HG03025 (cell line): Measurements from ENCODE around the gene CLDN19.

Source experiments
- ATAC-seq: cut with Tn5 transposase; IDR thresholded peaks from one replicate; pipeline ENCODE4 v1.9.1; 2021; ENCODE audit warnings: mild to moderate bottlenecking, moderate library complexity; ENCODE audit not compliant: unreplicated experiment, low FRiP score

CLDN19 gene, protein sequence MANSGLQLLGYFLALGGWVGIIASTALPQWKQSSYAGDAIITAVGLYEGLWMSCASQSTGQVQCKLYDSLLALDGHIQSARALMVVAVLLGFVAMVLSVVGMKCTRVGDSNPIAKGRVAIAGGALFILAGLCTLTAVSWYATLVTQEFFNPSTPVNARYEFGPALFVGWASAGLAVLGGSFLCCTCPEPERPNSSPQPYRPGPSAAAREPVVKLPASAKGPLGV

DNA sequence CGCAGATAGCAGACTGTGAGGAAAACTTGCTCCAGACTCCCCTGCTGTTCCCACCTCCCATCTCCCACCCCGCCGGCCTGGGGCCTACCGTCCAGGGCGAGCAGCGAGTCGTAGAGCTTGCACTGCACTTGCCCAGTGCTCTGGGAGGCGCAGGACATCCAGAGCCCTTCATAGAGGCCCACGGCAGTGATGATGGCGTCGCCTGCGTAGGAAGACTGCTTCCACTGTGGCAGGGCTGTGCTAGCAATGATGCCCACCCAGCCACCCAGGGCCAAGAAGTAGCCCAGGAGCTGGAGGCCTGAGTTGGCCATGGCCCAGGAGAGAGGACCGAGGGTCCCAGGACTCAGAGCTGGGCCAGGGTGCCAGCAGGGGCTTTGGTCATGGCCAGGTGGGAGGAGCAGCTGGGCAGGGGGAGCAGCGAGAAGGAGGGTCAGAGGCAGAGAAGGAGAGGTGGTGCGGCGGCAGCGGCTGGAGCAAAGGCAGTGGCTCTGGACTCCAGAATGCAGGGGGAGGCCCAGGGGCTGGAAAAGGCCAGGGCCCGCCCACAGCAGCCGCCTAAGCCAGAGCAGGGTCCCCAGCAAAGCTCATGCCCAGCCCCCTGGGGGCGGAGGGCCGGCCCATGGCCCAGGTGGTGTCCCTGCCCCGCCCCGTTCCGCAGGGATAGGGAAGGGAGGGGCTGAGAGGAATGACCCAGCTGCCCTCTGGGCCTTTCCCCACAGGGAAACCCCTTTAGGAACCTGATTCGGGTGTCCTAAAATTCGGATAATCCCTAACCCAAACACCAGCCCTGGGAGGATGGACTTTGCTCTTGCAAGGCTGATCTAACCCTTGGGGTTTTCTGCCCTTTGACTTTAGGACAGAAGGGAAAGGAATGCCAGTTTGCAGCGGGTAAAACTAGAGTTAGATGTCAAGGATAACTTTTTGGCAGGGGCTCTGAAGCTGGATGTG is at the start of gene CLDN19:
Gene CLDN19 (minus strand): TSS at position 484 of the 948 bp plus-strand sequence. CDS start 173 bp downstream, at position 311.
- ATAC-seq = no peak

DNA sequence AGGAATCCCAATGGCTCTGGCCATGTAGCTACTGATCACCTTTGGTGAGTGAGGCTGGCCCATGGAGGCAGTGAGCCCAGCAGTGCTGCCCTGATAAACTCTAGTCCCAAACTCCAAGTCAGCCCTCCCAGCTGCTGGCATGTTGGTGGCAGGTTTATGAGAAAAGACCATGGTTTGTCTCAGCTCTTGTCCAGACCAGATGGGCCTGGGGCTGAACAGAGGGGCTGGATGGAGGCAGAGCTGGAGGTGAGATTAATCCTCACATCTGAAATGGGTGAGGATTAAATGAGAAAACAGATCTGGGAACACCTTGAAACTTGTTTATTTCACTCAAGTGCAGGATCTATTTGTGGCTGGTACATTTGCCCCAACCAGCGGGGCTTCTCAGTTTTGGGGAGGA is 48.0 kb upstream of the CLDN19 start:
- ATAC-seq = no peak

DNA sequence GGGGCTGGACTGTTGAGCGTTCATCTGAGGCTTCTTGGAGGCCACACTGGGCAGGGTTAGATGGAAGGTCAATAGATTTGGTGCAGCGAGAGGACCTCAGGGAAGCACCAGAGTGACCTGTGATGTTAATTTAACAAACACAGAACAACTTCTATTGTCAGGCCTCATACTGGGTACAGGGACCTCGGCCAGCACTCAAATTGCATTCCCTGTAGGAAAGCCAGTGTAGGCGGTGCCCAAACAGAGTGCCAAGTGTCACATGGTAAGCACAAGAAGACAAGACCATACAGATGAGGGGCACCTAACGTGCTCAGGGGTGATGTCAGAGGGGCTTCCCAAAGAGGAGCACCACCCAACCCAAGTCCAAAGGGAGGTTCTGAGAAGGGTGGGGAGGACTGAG is 46.1 kb upstream of the CLDN19 start:
- no peak for ATAC-seq

DNA sequence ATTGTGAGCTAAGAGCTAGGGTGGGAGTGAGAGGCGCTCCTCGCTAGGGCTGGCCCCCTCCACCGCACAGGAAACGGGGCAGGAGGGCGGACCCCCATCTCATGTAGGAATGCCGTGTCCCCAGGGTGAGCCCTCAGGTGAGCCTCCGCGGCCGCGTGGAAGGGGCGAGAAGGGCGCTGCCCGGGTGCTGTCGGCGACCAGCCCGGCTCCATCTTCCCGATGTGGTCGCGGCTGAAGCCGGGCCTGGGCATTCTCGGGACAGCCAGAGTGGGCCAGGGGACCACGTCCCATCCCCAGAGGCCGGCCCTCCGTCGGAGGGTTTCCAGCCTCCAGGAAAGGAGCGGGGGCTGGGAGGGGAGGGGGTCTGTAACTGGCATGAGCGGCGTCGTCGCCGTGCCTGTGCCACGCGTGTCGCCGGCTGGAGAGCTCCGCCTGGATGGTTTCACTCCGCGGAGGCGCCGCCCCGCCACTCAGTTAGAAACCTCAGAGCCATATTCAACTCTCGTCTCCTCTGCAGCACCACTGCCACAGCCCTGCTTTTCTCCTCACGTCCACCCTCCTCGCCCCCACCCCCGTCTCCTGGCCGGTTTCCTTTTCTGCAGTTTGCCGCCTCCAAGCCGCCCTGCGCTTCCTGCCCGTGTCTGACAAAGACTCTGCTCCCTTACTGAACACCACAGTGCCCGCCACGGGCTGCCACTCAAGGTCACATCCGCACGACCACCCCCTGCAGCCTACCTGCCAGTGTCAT is 45.1 kb upstream of the CLDN19 start, which contains the start of gene TMEM269:
Gene TMEM269 (plus strand): TSS at position 46 of the 748 bp plus-strand sequence. CDS start 4,903 bp downstream, outside the sequence.
- no peak for ATAC-seq

DNA sequence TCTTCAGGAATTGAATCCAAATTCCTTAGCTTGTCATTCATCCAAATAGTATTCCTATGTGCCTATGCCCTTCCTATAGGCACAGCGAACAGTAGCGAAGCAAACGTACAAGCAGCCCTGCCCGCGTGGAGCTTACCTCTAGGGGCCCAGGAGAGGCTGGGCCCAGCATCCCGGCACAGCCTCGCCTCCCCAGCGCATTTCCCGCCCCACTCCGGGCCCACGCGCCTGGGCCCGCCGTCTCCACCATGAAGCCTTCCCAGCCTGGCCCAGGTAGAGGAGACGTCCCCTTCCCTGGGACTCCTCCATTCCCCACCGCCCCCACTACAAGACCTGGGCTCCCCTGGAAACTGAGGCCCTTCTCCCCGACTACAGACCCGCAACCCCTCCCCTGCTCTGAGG is 44.5 kb upstream of the CLDN19 start:
- no peak for ATAC-seq

DNA sequence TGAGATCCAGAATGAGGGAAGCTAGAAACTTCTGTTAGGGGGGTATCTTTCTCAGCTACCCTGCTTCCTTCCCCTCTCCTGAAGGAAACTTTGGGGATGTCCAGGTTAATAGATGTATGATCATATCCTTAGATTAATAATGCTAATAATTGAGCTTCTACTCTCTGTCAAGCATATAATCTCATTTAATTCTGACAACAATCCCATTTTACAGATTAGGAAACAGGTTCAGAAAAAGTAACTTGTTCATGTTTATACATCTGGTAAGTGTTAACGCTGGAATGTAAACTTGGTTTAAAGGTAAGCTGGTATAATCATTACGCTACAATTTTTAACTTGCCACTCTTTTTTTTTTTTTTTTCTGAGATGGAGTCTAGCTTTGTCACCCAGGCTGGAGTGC is 43.1 kb upstream of the CLDN19 start:
- ATAC-seq = no peak

DNA sequence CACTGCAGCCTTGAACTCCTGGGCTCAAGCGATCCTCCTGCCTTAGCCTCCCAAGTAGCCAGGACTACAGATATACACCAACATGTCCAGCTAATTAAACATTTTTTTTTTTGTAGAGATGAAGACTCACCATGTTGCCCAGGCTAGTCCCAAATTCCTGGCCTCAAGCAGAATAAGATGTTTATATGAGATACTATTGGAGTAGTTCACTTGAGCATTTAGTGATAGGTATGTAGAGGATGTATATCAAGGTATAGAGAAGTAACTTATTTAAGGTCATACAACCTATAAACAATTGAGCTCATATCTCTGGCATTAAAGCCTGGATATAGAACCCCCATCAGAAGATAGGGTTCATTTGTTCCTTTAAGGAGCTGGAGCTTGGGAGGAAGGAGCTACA is 40.1 kb upstream of the CLDN19 start:
- no peak for ATAC-seq

DNA sequence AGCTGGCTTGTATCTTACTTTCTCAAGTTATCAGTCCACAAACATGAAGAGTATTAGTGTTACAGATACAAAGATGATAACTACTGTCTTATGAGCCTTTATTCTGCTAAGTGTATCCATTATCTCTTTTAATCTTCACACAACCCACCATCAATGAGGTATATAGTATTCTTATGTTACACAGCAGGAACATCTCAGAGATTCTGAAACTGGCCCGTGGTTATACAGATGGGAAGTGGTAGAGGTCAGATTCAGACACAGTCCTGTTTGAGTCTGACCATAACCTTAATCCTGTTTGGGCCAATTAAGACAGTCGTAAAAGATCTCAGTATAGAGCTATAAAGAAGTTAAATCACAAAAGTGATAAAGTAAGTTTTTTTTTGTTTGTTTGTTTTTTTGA is 39.7 kb upstream of the CLDN19 start:
- ATAC-seq = no peak

DNA sequence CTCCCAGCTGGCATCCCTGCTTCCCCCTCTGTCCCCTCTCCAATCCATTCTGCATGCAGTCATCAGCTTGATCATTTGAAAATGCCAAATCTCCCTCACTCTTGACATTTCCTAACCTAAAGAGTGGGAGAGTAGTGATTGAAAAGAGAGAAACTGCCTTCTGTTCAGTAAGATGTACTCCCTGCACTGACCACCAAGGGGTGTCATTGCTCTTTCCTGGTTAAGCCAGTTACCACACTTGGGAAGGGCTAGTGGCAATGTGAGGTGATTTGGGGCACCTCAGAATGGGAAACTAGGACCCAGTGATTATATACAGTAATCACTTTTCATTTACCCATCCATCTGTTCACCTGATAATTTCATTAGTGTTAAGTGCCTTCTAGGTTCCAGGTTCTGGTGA is 37.8 kb upstream of the CLDN19 start:
- no peak for ATAC-seq

DNA sequence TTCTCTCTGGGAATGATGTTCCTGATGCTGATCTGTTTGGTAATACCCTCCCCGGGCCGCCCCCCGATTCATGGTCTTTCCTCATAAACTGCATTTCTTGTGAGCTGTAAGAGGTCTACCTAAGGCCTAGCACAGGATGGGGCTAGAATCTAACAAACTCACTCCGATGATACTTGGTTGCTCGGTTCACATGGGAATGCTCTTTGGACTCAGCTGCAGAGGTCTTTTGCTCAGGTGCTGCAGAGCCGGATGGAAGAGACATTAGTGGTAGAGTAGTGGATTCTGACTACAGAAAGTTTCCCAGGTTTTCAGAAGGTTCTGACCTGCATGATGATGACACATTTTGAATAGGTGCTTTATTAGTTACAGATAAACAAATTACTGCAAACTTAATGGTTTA is 36.5 kb upstream of the CLDN19 start:
- ATAC-seq = no peak

DNA sequence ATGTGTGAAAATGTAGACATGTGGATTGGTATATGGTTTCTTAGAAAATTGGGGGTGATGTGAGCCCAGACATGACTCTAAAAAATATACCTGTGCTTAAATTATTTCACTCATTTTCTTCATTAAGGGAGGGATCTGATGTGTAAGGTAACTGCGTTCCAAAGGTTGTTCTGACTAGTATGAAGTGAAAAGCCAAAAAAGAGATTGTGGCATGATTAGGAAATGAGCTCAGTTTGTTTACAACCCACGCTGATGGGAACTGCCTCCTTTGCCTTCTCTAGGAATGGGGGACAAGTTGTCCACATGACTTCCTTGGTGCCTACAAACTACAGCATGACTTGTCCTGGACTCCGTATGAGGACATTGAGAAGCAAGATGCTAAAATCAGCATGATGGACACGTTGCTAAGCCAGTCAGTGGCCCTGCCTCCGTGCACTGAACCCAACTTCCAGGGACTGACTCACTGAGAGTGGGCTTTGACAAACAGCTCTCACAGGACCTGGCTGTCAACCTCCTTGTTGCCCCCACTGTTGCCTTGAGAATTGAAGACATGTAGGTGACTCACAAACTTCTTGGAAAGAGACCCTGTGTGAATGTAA is 35.0 kb upstream of the CLDN19 start:
- ATAC-seq = no peak

DNA sequence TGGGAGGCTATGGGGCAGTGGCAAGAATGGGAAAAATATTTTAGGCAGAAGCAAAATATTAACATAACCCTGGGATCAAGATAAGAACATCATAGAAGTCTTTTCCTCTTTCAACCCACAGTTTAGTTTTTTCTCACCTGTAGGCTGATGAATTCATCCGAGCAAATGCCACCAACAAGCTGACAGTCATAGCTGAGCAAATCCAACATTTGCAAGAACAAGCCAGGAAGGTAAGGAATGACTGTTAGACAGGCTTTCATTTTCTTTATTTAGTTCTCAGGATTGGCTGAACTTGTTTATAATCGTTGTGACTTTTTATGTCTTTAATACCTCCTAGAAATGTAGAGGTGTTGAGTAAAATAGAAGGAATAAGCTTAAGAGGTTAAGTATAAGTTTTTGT is 33.4 kb upstream of the CLDN19 start:
- no peak for ATAC-seq

DNA sequence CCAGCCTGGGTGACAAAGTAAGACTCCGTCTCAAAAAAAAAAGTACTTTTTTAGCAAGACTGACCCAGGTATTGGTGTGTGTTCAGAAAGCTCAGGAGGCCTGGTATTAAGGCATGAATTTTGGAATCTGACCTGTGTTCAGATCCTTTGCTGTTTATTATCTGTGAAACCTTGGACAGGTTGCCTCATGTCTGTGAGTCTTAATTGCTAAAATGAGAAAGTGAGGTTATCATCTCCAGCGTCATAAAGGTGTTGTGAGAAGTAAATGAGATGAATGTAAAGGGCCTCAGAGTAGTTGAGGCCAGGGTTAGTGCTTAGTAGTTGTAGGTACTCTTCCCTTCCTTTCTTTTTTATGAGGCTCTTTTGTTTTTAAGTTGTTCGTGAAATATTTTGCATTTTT is 29.8 kb upstream of the CLDN19 start:
- ATAC-seq = no peak

DNA sequence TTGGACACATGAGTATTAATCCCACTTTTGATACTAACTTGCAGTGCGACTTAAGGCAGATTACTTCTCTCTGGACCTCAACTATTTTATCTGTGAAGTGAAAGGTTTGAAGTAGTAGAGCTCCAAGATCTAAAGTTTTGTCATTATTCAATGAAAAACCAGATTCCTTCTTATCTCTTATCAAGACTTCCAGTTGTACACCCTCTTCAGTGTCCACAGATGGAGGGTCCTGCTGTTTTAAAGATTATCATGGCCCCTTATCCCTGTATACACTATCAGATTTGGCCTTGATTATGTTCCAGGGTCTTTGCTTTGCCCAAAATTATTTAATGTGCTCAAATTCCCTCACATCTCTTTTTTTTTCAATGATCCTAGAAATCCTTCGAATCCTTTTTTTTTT is 28.1 kb upstream of the CLDN19 start:
- ATAC-seq = no peak

DNA sequence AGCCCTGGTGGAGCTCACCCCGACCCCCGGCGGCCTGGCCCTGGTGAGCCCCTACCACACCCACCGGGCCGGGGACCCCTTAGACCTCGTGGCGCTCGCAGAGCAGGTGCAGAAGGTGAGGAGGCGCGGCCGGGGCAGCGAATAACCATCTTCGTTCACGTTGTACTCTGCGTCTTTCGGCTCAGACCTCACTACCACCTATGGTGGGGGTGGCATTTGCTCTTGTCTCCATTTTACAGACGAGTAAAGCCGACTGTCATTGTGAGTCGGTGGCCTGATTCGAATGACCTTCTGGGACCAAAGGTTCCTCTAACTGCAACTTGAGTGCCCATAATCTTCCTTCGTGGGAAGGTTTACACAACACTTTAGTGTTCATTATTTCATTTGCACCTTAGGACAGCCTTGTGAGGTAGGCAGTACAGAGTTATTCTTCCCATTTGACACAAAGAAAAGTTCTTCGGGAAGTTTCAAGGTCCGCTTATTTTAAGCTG is 27.5 kb upstream of the CLDN19 start:
- peak; percentile 29 for ATAC-seq

DNA sequence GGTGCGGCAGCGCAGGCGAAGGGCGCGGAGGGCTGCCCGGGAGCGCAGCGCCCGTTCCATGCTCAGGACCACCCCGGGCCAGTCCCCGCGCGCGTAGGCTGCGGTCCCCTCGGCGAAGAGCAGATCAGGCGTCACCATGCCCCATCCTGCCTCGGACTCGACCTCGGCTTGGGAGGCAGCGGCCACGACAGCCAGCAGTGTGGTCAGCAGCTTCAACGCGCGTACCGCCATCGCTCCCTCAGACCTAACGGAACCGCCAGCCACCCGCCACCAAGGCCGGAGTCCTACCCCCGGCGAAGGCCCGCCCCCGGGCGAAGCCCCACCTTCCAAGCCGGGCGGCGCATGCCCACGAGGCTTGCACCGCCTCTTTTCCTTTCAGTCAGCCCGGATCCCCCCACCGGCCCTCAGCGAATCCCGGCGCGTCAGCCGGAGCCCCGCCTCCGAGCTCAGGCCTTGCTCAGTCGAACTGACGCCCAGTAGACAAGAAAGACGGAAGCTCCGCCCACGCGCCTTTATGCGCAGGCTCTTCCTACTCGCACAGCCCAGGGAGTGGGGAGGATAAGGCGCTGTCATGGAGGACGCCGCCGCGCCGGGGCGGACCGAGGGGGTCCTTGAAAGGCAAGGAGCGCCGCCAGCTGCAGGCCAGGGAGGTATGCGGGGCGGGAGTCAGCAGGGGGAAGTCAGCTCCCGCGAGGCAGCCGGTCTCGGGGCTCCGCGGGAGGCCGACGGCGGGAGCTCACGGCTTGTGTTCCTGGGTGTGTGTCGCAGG is 26.9 kb upstream of the CLDN19 start, which contains the start of the genes C1orf50 and P3H1:
Gene C1orf50 (plus strand): TSS at position 509 of the 769 bp plus-strand sequence. CDS start 63 bp downstream, at position 572.
Gene P3H1 (minus strand): TSS at position 288 of the 769 bp plus-strand sequence. CDS start 57 bp downstream, at position 231.
- peak; percentile 88 for ATAC-seq

DNA sequence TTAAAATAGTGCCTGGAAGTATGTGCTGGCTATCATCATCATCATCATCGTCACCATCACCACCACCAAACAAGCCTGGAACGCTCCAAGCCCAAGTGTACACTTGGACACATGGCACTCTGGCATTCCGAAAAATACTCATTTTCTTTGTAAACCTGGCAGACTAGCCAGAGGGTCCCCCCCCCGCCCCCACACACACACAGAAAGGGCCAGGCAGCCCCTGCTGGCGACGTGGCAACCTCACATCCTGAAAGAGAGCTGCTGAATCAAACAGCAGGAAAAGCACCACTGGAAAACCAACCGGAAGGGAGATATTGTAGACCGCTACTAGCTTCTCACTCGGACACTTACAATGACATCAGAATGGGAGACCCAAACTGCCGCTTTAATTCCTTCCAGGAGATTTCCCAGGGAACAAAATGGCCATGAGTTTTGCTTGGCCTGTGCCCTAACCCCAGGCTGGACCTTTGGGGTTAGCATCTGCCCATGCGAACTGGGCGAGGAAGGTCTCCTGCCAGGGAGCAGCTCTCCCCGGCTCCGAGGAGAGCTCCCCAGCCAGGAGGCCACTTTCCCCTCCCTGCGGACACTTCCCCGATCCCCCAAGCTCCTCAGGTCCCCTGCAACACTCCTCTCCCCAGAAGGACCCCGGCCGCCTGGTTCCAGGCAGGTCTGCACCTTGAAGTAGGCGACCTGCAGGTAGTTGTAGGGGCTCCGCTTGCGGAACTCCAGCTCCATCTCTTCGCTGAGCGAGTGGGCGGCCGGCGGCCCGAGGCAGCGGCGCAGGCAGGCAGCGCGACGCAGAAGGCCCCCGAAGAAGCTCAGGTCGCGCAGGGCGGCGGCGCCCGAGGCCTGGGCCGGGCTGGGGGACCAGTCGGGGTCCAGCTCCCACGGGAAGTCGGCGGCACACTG is 26.1 kb upstream of the CLDN19 start:
- peak; percentile 29 for ATAC-seq

DNA sequence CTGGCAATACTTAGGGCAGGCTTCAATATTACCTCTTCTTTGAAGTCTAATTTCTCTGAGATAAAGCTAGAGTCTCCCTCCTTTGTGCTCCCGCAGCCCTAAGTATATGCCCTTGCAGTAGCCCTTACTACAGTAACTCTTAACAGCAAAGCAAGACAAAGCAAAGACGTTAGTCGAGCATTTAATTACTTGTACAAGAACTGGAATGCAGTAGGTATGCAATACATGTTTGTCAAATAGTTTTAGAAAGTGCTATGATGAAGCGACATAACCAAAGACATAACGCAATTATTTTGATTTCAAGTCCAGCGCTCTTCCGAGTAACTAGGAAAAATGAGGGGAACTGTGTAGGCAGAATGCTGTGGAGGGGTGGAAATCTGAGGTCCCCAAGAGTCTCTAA is 25.2 kb upstream of the CLDN19 start:
- no peak for ATAC-seq
